ENCODE results near the gene TARDBP.
"Not testable (repeated sequence)": the region's sequence is repeated elsewhere in the genome, so short reads cannot be mapped to it uniquely, and the experiment has no call there.

TARDBP gene

GRCh38 chr1:11031624-11032262 lies 19.3 kb downstream of the TARDBP start:
- TF ChIP-seq POLR2A (IDR thresholded peaks at IDR 0.05; ENCODE audit: low read depth, low read length) = 0 out of 2 replicates have a peak, but pooled peaks have one; percentile 32
- TF ChIP-seq TAF1 (IDR thresholded peaks at IDR 0.05; ENCODE audit: borderline replicate concordance, low read depth, low read length) = no peak
- peak; percentile 60; the same call in 1 of the 2 replicates for TF ChIP-seq POLR2AphosphoS5 (IDR thresholded peaks at IDR 0.05; ENCODE audit: low read depth, low read length)
- DNase-seq (ENCODE audit: insufficient read length) (no peak), FAIRE-seq (no peak)

GRCh38 chr1:11037019-11037739 lies 24.7 kb downstream of the TARDBP start:
- DNase-seq (ENCODE audit: insufficient read length); FAIRE-seq: not testable (repeated sequence)

- FAIRE-seq (peak; percentile 84), DNase-seq (ENCODE audit: insufficient read length) (peak; percentile 81)
- TF ChIP-seq TAF1 (IDR thresholded peaks at IDR 0.05; ENCODE audit: borderline replicate concordance, low read depth, low read length) (no peak), POLR2AphosphoS5 (IDR thresholded peaks at IDR 0.05; ENCODE audit: low read depth, low read length) (no peak), POLR2A (IDR thresholded peaks at IDR 0.05; ENCODE audit: low read depth, low read length) (no peak)
Observed at GRCh38 chr1:11037740-11038182, 25.3 kb downstream of the TARDBP start.

GRCh38 chr1:11039351-11040104 lies 27.1 kb downstream of the TARDBP start:
- TF ChIP-seq POLR2A (IDR thresholded peaks at IDR 0.05; ENCODE audit: low read depth, low read length) (no peak), POLR2AphosphoS5 (IDR thresholded peaks at IDR 0.05; ENCODE audit: low read depth, low read length) (no peak), TAF1 (IDR thresholded peaks at IDR 0.05; ENCODE audit: borderline replicate concordance, low read depth, low read length) (no peak)
- FAIRE-seq (no peak), DNase-seq (ENCODE audit: insufficient read length) (no peak)

- FAIRE-seq; DNase-seq (ENCODE audit: insufficient read length): not testable (repeated sequence)
Observed at GRCh38 chr1:11040105-11040429, 27.6 kb downstream of the TARDBP start.

- DNase-seq (ENCODE audit: insufficient read length) = no peak
- FAIRE-seq = no peak
Observed at GRCh38 chr1:11041048-11041447, 28.6 kb downstream of the TARDBP start.

GRCh38 chr1:11042065-11042464 lies 29.6 kb downstream of the TARDBP start:
- no peak for TF ChIP-seq TAF1 (IDR thresholded peaks at IDR 0.05; ENCODE audit: borderline replicate concordance, low read depth, low read length)
- TF ChIP-seq POLR2A (IDR thresholded peaks at IDR 0.05; ENCODE audit: low read depth, low read length) = no peak
- TF ChIP-seq POLR2AphosphoS5 (IDR thresholded peaks at IDR 0.05; ENCODE audit: low read depth, low read length) = no peak
- FAIRE-seq = no peak
- no peak for DNase-seq (ENCODE audit: insufficient read length)

More at GRCh38 chr1:11041048-11041447, 28.6 kb downstream of the TARDBP start:
- TF ChIP-seq POLR2AphosphoS5 (IDR thresholded peaks at IDR 0.05; ENCODE audit: low read depth, low read length) = no peak
- TF ChIP-seq POLR2A (IDR thresholded peaks at IDR 0.05; ENCODE audit: low read depth, low read length) = no peak
- no peak for TF ChIP-seq TAF1 (IDR thresholded peaks at IDR 0.05; ENCODE audit: borderline replicate concordance, low read depth, low read length)

- DNase-seq (ENCODE audit: insufficient read length) (no peak), FAIRE-seq (no peak)
- TF ChIP-seq TAF1 (IDR thresholded peaks at IDR 0.05; ENCODE audit: borderline replicate concordance, low read depth, low read length) (no peak), POLR2AphosphoS5 (IDR thresholded peaks at IDR 0.05; ENCODE audit: low read depth, low read length) (no peak), POLR2A (IDR thresholded peaks at IDR 0.05; ENCODE audit: low read depth, low read length) (no peak)
Observed at GRCh38 chr1:11042995-11043874, 30.8 kb downstream of the TARDBP start.

- no peak for FAIRE-seq
- no peak for DNase-seq (ENCODE audit: insufficient read length)
Observed at GRCh38 chr1:11044086-11044848, 31.8 kb downstream of the TARDBP start.

GRCh38 chr1:11044849-11045427 lies 32.5 kb downstream of the TARDBP start:
- DNase-seq (ENCODE audit: insufficient read length) (no peak), FAIRE-seq (no peak)
- TF ChIP-seq TAF1 (IDR thresholded peaks at IDR 0.05; ENCODE audit: borderline replicate concordance, low read depth, low read length) (no peak), POLR2AphosphoS5 (IDR thresholded peaks at IDR 0.05; ENCODE audit: low read depth, low read length) (no peak), POLR2A (IDR thresholded peaks at IDR 0.05; ENCODE audit: low read depth, low read length) (no peak)

More at GRCh38 chr1:11044086-11044848, 31.8 kb downstream of the TARDBP start:
- TF ChIP-seq POLR2A (IDR thresholded peaks at IDR 0.05; ENCODE audit: low read depth, low read length) (no peak), TAF1 (IDR thresholded peaks at IDR 0.05; ENCODE audit: borderline replicate concordance, low read depth, low read length) (no peak), POLR2AphosphoS5 (IDR thresholded peaks at IDR 0.05; ENCODE audit: low read depth, low read length) (no peak)

Data from GM12892 (cell line).